Umbilical cord (tissue), 2 donors: ENCODE data around the gene UQCR10. TPM values are rescaled to one million over a fixed set of nuclear protein-coding genes. Genes with fewer than 3 reads are reported as not detected.
"Not testable (repeated sequence)": the region's sequence is repeated elsewhere in the genome, so short reads cannot be mapped to it uniquely, and the experiment has no call there.

Experiments
- DNase-seq: peaks from one replicate; pipeline ENCODE4 v3.0.0-alpha.2; 2015; ENCODE audit warnings: low spot score
- total RNA-seq: library from RNA; depleted of rRNA; stranded (reverse); fragments of >200 nt; gene quantifications from one replicate; pipeline ENCODE4 v1.2.3, GENCODE V29; 2014; ENCODE audit warnings: low replicate concordance; ENCODE audit not compliant: insufficient read depth

The UQCR10 gene
- total RNA-seq, 1 donor from 2014 or later, result 37.6 TPM

GRCh38 chr22:29737251-29738117 is 29.7 kb upstream of the UQCR10 start:
- no peak for DNase-seq

- DNase-seq, result no peak
These were observed 28.9 kb upstream of the UQCR10 start for GRCh38 chr22:29738118-29738815.

- no peak for DNase-seq
These were observed 27.8 kb upstream of the UQCR10 start for GRCh38 chr22:29739346-29739875.

GRCh38 chr22:29740216-29740615 is 27.0 kb upstream of the UQCR10 start:
- DNase-seq, result no peak

GRCh38 chr22:29741926-29742325 is 25.2 kb upstream of the UQCR10 start:
- DNase-seq, result no peak

- no peak for DNase-seq
These were observed 24.8 kb upstream of the UQCR10 start for GRCh38 chr22:29742326-29742725.

GRCh38 chr22:29744902-29745301 is 22.3 kb upstream of the UQCR10 start:
- peak; percentile 88 for DNase-seq

- DNase-seq, result no peak
These were observed 19.3 kb upstream of the UQCR10 start for GRCh38 chr22:29747832-29748231.

GRCh38 chr22:29748248-29748893 is 18.8 kb upstream of the UQCR10 start:
- DNase-seq, result no peak

- no peak for DNase-seq
These were observed 17.1 kb upstream of the UQCR10 start for GRCh38 chr22:29750029-29750428.

GRCh38 chr22:29750559-29751538 is 16.3 kb upstream of the UQCR10 start:
- no peak for DNase-seq

GRCh38 chr22:29751669-29752068 is 15.5 kb upstream of the UQCR10 start:
- DNase-seq, result no peak

- DNase-seq, result no peak
These were observed 13.1 kb upstream of the UQCR10 start for GRCh38 chr22:29753808-29754657.

GRCh38 chr22:29754658-29755395 is 12.3 kb upstream of the UQCR10 start:
- DNase-seq, result not testable (repeated sequence)

- DNase-seq, result no peak
These were observed 11.3 kb upstream of the UQCR10 start for GRCh38 chr22:29755889-29756288.

GRCh38 chr22:29756341-29756740 is 10.8 kb upstream of the UQCR10 start:
- DNase-seq, result no peak

GRCh38 chr22:29757096-29757495 is 10.1 kb upstream of the UQCR10 start:
- no peak for DNase-seq

GRCh38 chr22:29758068-29758622 is 9.0 kb upstream of the UQCR10 start:
- no peak for DNase-seq

- DNase-seq, result no peak
These were observed 8.2 kb upstream of the UQCR10 start for GRCh38 chr22:29758959-29759358.
